Hematopoietic multipotent progenitor cell treated with erythropoietin and hydrocortisone succinate and interleukin-3 and kit ligand, for 8 days (in vitro differentiated cells): Measurements from ENCODE around the gene PRODH.
"Not testable (repeated sequence)": the region's sequence is repeated elsewhere in the genome, so short reads cannot be mapped to it uniquely, and the experiment has no call there.

ENCODE experiments used
- DNase-seq: peaks from one replicate; pipeline ENCODE4 v3.0.0-alpha.2; 2015

The PRODH gene

GRCh38 chr22:18905540-18906409, 30.3 kb downstream of the PRODH start, which contains the start of gene DGCR6:
Gene DGCR6, plus strand, starts transcription at chr22:18906320. Its CDS starts 55 bp downstream, at chr22:18906375.
- no peak for DNase-seq

GRCh38 chr22:18896037-18896657, 39.9 kb downstream of the PRODH start:
- DNase-seq = not testable (repeated sequence)

- DNase-seq = not testable (repeated sequence)
Measured at GRCh38 chr22:18893775-18894174, 42.3 kb downstream of the PRODH start.

- not testable (repeated sequence) for DNase-seq
Measured at GRCh38 chr22:18890510-18891192, 45.4 kb downstream of the PRODH start.

GRCh38 chr22:18888115-18888514, 48.0 kb downstream of the PRODH start:
- DNase-seq = no peak

- not testable (repeated sequence) for DNase-seq
Measured at GRCh38 chr22:18884465-18884864, 51.6 kb downstream of the PRODH start.

GRCh38 chr22:18881260-18881659, 54.8 kb downstream of the PRODH start:
- not testable (repeated sequence) for DNase-seq
